Measurements from ENCODE around the gene TYW3. TPM values are rescaled to one million over a fixed set of nuclear protein-coding genes. Genes with fewer than 3 reads are reported as not detected.

Gene TYW3
- polyA plus RNA-seq (ENCODE audit: insufficient read depth in 1 of 5, insufficient read length in 5 of 5, low replicate concordance in 1 of 5): 10 to 100 TPM; 29.9 to 44.4 (median 38.9) TPM
- long read RNA-seq, donor 1, transcript TYW3-201 (6 exons, 3,430 nt): major isoform, 11 of 11 reads
- long read RNA-seq, donor 1, partial matches to known transcripts: 0 of 11 reads
- long read RNA-seq, donor 1, other reads (novel, unspliced or antisense): 0 of 11 reads
- long read RNA-seq, donor 2, transcript TYW3-201 (6 exons, 3,430 nt): major isoform, 8 of 8 reads
- long read RNA-seq, donor 2, partial matches to known transcripts: 0 of 8 reads
- long read RNA-seq, donor 2, other reads (novel, unspliced or antisense): 0 of 8 reads
- long read RNA-seq, donor 3, partial matches to known transcripts: 0 of 3 reads
- long read RNA-seq, donor 3, other reads (novel, unspliced or antisense): 0 of 3 reads
- long read RNA-seq, donor 4, transcript TYW3-201 (6 exons, 3,430 nt): major isoform, 5 of 5 reads
- long read RNA-seq, donor 4, partial matches to known transcripts: 0 of 5 reads
- long read RNA-seq, donor 4, other reads (novel, unspliced or antisense): 0 of 5 reads
- long read RNA-seq, donor 5, transcript TYW3-201 (6 exons, 3,430 nt): major isoform, 17 of 23 reads
- long read RNA-seq, donor 5, partial matches to known transcripts: 6 of 23 reads
- long read RNA-seq, donor 5, other reads (novel, unspliced or antisense): 0 of 23 reads
- long read RNA-seq, donor 6, transcript TYW3-201 (6 exons, 3,430 nt): major isoform, 18 of 18 reads
- long read RNA-seq, donor 6, partial matches to known transcripts: 0 of 18 reads
- long read RNA-seq, donor 6, other reads (novel, unspliced or antisense): 0 of 18 reads
- long read RNA-seq, donor 7, transcript TYW3-201 (6 exons, 3,430 nt): major isoform, 7 of 7 reads
- long read RNA-seq, donor 7, partial matches to known transcripts: 0 of 7 reads
- long read RNA-seq, donor 7, other reads (novel, unspliced or antisense): 0 of 7 reads
- long read RNA-seq, donor 8, transcript TYW3-201 (6 exons, 3,430 nt): major isoform, 5 of 5 reads
- long read RNA-seq, donor 8, partial matches to known transcripts: 0 of 5 reads
- long read RNA-seq, donor 8, other reads (novel, unspliced or antisense): 0 of 5 reads

DNA sequence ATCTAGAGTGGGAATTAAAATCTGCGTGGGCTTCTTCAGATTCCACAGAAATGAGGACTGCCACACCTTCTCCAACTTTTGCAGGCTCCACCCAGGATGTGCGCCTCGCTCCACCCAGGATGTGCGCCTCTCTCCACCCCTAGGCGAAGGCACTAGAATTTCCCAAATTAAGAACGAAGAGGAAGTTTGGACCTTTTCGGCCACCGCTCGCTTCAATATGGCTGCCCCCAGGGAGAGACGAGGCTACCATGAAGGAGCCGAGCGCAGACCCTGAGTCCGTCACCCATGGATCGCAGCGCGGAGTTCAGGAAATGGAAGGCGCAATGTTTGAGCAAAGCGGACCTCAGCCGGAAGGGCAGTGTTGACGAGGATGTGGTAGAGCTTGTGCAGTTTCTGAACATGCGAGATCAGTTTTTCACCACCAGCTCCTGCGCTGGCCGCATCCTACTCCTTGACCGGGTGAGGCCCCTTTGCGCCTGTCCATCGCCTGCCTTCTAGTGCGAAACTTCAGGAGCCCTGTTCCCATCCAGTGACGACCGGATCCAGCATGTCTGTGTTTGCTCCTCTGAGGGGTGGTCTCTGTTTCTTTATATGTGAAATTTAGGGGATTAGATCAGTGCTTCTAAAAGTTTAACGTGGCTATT lies at the start of gene TYW3, which contains the start of gene CRYZ:
Gene TYW3 (plus strand): TSS at position 193 of the 644 bp plus-strand sequence. CDS start 93 bp downstream, at position 286.
Gene CRYZ (minus strand): TSS at position 91 of the 644 bp plus-strand sequence. CDS start 8,229 bp downstream, outside the sequence.
- DNase-seq: peak; percentile 93

DNA sequence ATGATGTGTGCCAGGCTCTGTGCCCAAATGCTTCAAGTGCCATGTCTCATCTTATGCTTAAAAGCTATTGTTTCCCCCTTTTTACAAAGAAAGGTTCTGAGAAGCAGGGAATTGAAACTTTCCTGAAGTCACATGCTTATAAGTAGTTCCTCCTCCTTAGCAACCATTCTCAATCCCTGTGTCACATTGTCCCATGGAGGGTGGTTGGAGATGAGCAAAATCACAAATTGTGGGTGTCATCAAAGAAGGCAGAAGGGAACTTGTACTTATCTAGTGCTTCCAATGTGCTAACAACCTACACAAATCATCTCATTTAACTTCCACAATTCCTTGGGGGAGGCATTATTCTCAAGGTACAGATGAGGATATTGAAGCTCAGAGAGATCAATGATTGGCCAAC lies 49.3 kb upstream of the TYW3 start:
- no peak for DNase-seq

DNA sequence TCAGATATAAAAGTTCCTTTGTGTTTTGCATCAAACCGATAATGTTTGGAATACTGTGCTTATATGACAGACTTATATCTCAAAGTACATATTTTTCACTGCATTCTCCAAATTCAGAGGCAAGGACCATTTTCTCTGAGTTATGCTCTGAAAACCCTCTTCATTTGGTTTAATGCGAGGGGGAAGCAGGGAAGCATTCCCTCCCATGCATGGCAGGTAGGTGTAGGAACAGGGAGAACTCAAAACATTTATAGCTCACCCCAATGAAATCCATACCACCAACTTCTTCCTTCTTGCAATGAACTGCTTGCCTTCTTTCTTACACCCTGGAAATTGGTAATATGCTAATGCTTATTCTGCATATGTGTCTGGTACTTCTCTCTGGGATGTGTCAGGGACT lies 48.7 kb upstream of the TYW3 start:
- no peak for DNase-seq

GRCh38 chr1:74686928-74687327 lies 46.0 kb upstream of the TYW3 start:
- no peak for DNase-seq

GRCh38 chr1:74689621-74690363 lies 43.2 kb upstream of the TYW3 start:
- DNase-seq: peak; percentile 34 to 58

DNA sequence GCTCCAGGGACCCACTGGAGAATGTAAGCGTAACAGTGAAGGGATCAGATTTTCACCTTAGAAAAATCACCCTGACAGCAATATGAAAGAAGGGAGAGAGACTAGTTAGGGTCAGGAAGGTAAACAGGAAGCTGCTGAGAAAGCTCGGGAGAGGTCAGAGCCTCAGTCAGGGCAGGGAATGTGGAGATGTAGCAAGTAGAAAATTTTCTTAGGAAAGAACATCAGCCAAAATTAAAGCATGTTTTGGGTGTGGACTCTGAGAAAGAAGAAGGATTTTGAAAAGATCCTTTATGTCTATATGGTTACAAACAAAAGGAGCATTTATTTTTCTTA lies 42.6 kb upstream of the TYW3 start:
- no peak for DNase-seq

- DNase-seq: no peak
These were observed 42.0 kb upstream of the TYW3 start for GRCh38 chr1:74690909-74691308.

- DNase-seq: no peak
These were observed 39.5 kb upstream of the TYW3 start for GRCh38 chr1:74693473-74693872.

GRCh38 chr1:74697832-74698231 lies 35.1 kb upstream of the TYW3 start:
- DNase-seq: no peak

DNA sequence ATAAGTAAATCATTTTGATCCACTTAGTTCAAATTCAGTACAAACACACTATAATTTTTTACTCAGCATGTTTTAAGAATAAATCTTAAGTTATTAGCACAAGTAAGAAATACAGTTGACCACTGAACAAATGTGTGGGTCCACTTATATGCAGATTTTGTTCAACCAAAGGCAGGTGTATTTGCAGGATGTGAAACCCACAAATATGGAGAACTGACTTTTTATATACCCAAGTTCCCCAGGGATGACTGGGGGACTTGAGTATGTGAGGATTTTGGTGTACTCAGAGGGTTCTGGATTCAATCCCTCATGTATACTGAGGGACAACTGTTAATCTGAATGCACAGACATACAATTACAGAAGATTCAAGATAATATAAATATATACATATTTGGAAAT lies 33.6 kb upstream of the TYW3 start:
- DNase-seq: no peak

DNA sequence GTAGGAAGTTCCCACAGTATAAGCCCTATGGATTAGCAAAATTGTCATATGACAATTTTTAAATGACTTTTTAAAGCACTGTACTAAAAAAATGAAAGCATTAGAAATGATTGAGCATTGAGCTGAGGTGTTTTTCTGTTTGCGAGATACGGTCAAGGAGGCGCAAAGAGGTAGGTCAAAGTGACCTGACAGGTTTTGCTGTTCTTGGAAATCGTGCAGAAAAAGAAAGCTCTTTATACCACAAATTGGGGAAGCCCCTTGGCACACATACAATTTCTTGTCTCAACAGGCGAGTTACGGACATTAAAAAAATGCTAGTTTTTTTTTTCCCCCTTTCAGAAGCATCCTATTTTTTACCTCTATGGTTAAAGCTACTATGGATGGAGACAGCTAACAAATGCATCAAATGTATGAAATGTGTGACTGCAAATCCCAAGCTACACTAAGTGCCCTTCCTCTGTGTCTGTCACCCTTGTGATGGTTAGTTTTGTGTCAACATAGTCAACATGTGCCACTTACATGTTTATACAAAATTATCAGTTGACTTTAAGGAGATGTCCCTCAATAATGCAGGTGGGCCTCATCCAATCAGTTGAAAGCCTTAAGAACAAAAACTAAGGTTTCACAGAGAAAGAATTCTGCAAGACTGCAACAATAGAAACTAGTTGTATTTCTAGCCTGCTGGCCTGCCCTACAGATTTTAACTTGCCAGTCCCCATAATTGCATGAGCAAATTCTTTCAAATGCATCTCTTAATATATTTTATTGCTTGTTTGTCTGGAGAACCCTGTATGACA lies 29.4 kb upstream of the TYW3 start:
- peak; percentile 6 to 9 for DNase-seq

DNA sequence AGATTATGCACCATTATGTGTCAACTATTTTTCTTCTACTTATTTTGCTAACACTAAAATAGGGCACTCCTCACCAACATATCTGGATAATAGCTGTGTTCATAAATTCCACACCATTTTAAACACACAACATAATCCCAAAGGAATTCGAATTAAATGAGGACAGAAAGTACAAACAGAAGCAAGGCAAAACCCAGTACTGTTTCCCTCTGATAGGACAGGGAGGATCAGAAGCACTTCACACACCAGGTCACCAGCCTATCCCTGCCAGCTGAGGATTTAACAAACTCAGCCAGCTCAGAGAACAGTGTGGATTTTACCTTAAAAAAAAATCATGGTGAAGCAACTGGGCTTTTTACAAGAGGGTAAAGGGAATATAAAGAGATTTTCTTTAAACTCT lies 20.1 kb upstream of the TYW3 start:
- DNase-seq: no peak

GRCh38 chr1:74713849-74714248 lies 19.1 kb upstream of the TYW3 start:
- no peak for DNase-seq

DNA sequence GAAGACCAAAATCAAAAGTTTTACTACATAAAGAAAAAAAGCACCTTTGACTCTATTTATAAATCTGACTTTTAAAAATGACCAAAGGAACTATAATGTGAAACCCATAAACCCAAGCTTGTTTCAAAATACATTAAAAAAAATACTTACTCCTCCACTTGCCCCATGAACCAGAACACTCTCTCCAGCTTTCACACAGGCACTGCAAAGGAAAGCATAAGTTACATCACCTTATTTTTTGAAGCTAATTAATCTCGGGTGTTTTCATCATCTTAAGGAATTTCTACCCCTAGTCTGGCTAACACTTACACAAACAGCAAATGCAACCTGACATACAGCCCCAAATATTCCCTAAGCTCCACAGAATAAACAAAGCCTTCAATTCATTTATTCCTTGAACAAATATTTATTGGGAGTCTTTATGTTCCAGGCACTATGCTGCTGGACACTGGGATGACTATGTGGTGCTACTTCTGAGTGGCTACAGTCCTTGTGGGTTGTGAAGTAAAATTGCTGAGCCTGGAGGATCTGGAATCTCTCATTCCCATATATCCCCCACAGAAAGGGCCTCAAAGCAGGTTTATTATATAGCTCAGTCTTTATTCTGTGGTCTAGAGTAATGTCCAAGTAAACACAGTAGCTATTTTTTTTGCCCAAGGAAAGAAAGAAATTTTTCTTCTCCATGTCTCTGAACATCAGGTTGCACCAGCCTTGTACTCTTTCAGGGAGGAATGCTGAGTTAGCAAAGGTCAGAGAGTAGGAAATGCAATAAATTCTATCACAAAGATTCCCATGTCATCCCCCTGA lies 18.3 kb upstream of the TYW3 start:
- DNase-seq: no peak

DNA sequence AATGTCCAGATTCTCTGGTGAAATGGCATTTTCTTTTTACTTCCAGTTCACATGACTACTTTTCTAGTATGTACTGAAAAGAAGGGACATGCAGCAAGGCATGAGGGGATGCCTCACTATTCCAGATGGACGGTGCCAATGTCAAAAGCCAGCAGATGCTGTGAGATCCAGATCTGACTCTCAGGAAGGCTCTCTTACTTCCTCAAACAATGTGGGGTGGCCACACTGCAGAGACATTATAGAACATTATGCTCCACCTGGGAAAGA lies 17.8 kb upstream of the TYW3 start:
- no peak for DNase-seq

- DNase-seq: no peak
These were observed 17.1 kb upstream of the TYW3 start for GRCh38 chr1:74715806-74716205.

DNA sequence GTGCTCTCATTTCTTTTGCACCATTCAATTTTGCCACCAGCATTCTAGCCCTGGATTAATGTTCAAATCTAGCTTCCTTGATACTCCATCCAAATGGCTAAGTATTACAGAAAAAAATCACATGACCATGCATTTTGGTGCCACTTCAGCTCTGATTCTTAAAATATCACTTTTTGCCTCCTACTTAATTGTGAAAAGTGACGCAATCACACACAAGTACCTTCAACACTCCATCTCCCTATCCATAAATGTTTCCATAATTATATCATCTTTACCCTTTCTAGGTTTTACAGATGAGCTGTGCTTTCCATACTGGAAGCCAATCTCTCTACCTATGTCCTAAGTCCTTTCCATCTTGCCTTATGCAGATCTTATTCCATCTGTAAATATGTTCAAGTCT lies 16.1 kb upstream of the TYW3 start:
- DNase-seq: no peak

GRCh38 chr1:74717626-74718025 lies 15.3 kb upstream of the TYW3 start:
- DNase-seq: no peak

- DNase-seq: no peak
These were observed 6.9 kb upstream of the TYW3 start for GRCh38 chr1:74726063-74726462.

GRCh38 chr1:74728736-74729135 lies 4.2 kb upstream of the TYW3 start:
- no peak for DNase-seq

Data from right lung (tissue), 10 donors.